K562 (cell line): Measurements from ENCODE around the gene DEPP1. TPM values are rescaled to one million over a fixed set of nuclear protein-coding genes. Genes with fewer than 3 reads are reported as not detected.

ENCODE experiments used
- ATAC-seq: fragments of 200-7000 bp; cut with Tn5 transposase; 3 replicates; pipeline ENCODE4 v1.9.1; 2020; ENCODE audit warnings: moderate library complexity
- BruUV-seq: library from RNA; stranded (reverse); fragments of 400-500 nt; replicated peaks from 2 replicates; lab custom pipeline; 2021; lab: Mats Ljungman, UMichigan
- CTCF ChIA-PET: fragments of 300-600 bp; formaldehyde crosslinking; extraction: SDS; loops from one replicate; lab custom pipeline; 2021; ENCODE audit warnings: low intra/inter-chr PET ratio; lab: Yijun Ruan, JAX
- POLR2A ChIA-PET: fragments of 300-600, 350-650 bp; sonication (Branson Sonifier 250); formaldehyde crosslinking; extraction: SDS; loops from one replicate; lab custom pipeline; 2021; ENCODE audit warnings: antibody characterized with exemption, inconsistent platforms; lab: Yijun Ruan, JAX
- DNase-seq, 4 experiments: peaks; one replicate each; pipeline versions ENCODE4 v3.0.0 to v3.0.0-alpha.2; 2011 to 2018; ENCODE audit warnings: low spot score in 3 of 4, mixed read lengths in 3 of 4; ENCODE audit errors: extremely low read depth in 1 of 4
- FAIRE-seq: peaks from 2 replicates; lab custom pipeline; 2011; peaks lifted over from hg19 to GRCh38; lab: Jason Lieb, UNC
- H2AFZ ChIP-seq: 2 replicates; pipeline ENCODE4 v1.6.0; 2011; ENCODE audit warnings: low read depth, low read length, control low read depth, inconsistent platforms
- H3K27ac ChIP-seq: fragments of 200-600 bp; 3 replicates; pipeline ENCODE4 v1.8.0; 2011; ENCODE audit warnings: low read depth, mild to moderate bottlenecking, control low read depth, inconsistent platforms, low read length, moderate library complexity, mixed read lengths; ENCODE audit errors: extremely low read depth
- H3K27me3 ChIP-seq, 2 experiments: fragments of 300-600 bp in 1 of 2; 2 replicates in 1 of 2; 3 replicates in 1 of 2; pipeline versions ENCODE4 v1.6.0 to v1.8.0; 2011; ENCODE audit warnings: inconsistent platforms in 2 of 2, low read length in 2 of 2, mild to moderate bottlenecking in 1 of 2, mixed read lengths in 1 of 2, moderate library complexity in 1 of 2; ENCODE audit not compliant: control insufficient read depth in 2 of 2, insufficient read depth in 2 of 2
- H3K36me3 ChIP-seq: fragments of 300-600 bp; 3 replicates; pipeline ENCODE4 v1.8.0; 2011; ENCODE audit warnings: mild to moderate bottlenecking, low read length, inconsistent platforms; ENCODE audit not compliant: control insufficient read depth, insufficient read depth
- H3K4me1 ChIP-seq, 2 experiments: fragments of 200-600 bp in 1 of 2; replicated peaks in 1 of 2; 2 replicates in 1 of 2; 3 replicates in 1 of 2; pipeline versions ENCODE4 v1.5.1 to v1.8.0; 2011; ENCODE audit warnings: inconsistent platforms in 2 of 2, low read length in 2 of 2, mild to moderate bottlenecking in 1 of 2, mixed read lengths in 1 of 2, moderate library complexity in 1 of 2; ENCODE audit not compliant: control insufficient read depth in 2 of 2, insufficient read depth in 2 of 2
- H3K4me2 ChIP-seq: 2 replicates; pipeline ENCODE4 v1.6.1; 2011; ENCODE audit warnings: low read length, control low read depth, inconsistent platforms, mixed read lengths; ENCODE audit not compliant: insufficient read depth
- H3K4me3 ChIP-seq: fragments of 200-600 bp; sonication (generic), shearing (Covaris generic); 2 replicates; pipeline ENCODE4 v1.5.1; 2016; ENCODE audit warnings: control low read depth, inconsistent platforms
- H3K79me2 ChIP-seq: fragments of 200-600 bp; 3 replicates; pipeline ENCODE4 v1.8.0; 2011; ENCODE audit warnings: low read length, inconsistent platforms; ENCODE audit not compliant: control insufficient read depth, insufficient read depth
- H3K9ac ChIP-seq, 2 experiments: 2 replicates each; pipeline versions ENCODE4 v1.6.0 to v1.6.1; 2011; ENCODE audit warnings: low read depth in 2 of 2, low read length in 2 of 2, control low read depth in 1 of 2, inconsistent platforms in 1 of 2, mild to moderate bottlenecking in 1 of 2, mixed read lengths in 1 of 2; ENCODE audit not compliant: insufficient read depth in 1 of 2
- H3K9me1 ChIP-seq: one replicate; pipeline ENCODE4 v1.6.0; 2011; ENCODE audit warnings: inconsistent platforms, mild to moderate bottlenecking, low read length, moderate library complexity; ENCODE audit not compliant: control insufficient read depth, insufficient read depth
- H3K9me3 ChIP-seq: replicated peaks from 2 replicates; pipeline ENCODE4 v1.5.1; 2011; ENCODE audit warnings: low read depth, low read length, inconsistent platforms; ENCODE audit not compliant: control insufficient read depth, insufficient read depth
- H4K20me1 ChIP-seq: replicated peaks from 2 replicates; pipeline ENCODE4 v1.6.1; 2011; ENCODE audit warnings: low read length, inconsistent platforms, mixed read lengths; ENCODE audit not compliant: control insufficient read depth, insufficient read depth
- CBX1 ChIP-seq: sonication (generic); IDR thresholded peaks from 2 replicates; pipeline ENCODE4 v1.6.1; 2016; ENCODE audit warnings: antibody characterized with exemption, low read depth, mild to moderate bottlenecking
- EP400 ChIP-seq: fragments of 450-650 bp; IDR thresholded peaks from 2 replicates; pipeline ENCODE4 v1.6.1; 2017; ENCODE audit warnings: antibody characterized with exemption, mild to moderate bottlenecking, moderate library complexity
- RHOXF2B ChIP-seq: fragments of 250-450 bp; sonication (Bioruptor Pico); conservative IDR thresholded peaks from 2 replicates; pipeline ENCODE4 v1.5.1; 2021
- SIN3A ChIP-seq, 2 experiments: fragments of 150-350 bp in 1 of 2; IDR thresholded peaks; 2 replicates each; pipeline ENCODE4 v1.6.1; 2011 to 2016; ENCODE audit warnings: borderline replicate concordance in 2 of 2, low read depth in 2 of 2, low read length in 2 of 2, mild to moderate bottlenecking in 2 of 2, moderate library complexity in 2 of 2; ENCODE audit not compliant: control insufficient read depth in 1 of 2
- SMARCE1 ChIP-seq: fragments of 450-650 bp; IDR thresholded peaks from 2 replicates; pipeline ENCODE4 v1.7.1; 2016; ENCODE audit warnings: mild to moderate bottlenecking
- ZNF76 ChIP-seq: fragments of 250-450 bp; sonication (Bioruptor Pico); IDR thresholded peaks from 2 replicates; pipeline ENCODE4 v1.4.0; 2020; ENCODE audit warnings: mild to moderate bottlenecking, moderate library complexity, borderline replicate concordance
- WGBS: fragments of 100-300 bp; shearing (Covaris generic); methylation state at CpG from one replicate; pipeline ENCODE4 v1.1.6; 2016; ENCODE audit warnings: low coverage, mixed read lengths; ENCODE audit not compliant: insufficient coverage; ENCODE audit errors: missing lambda C conversion rate; 5-methylcytosine and 5-hydroxymethylcytosine counted together
- in situ Hi-C: fragments of 300-500 bp; cut with MboI; formaldehyde crosslinking; loops from 4 replicates; pipeline ENCODE4 v1.15.0; 2018; ENCODE audit warnings: inconsistent platforms, mixed read lengths
- intact Hi-C: fragments of 100-400 bp; cut with micrococcal nuclease; formaldehyde crosslinking; loops from 2 replicates; pipeline ENCODE4 v1.14.2; 2022
- polyA plus RNA-seq, 8 experiments: library from polyadenylated mRNA; depleted of rRNA in 4 of 8; stranded (reverse) in 5 of 8; unstranded in 3 of 8; fragments of >200 nt; fragmentation: Nextera tagmentation in 2 of 8; fragmentation: Illumina TruSeq in 1 of 8; extraction: Ambion mirVana in 2 of 8; extraction: Trizol in 1 of 8; gene quantifications; 2 replicates each; pipeline versions ENCODE4 v1.2.1 to v1.2.3, GENCODE V29; 2011 to 2014; ENCODE audit warnings: inconsistent platforms in 1 of 8, missing spikeins in 1 of 8
- total RNA-seq, 7 experiments: library from RNA; depleted of rRNA in 6 of 7; stranded (reverse); fragments of >200 nt in 6 of 7; fragmentation: Illumina TruSeq in 2 of 7; extraction: Trizol in 2 of 7; gene quantifications; 2 replicates each; pipeline versions ENCODE4 v1.2.1 to v1.2.3, GENCODE V29; 2011 to 2021; ENCODE audit warnings: low replicate concordance in 1 of 7

The DEPP1 gene
- total and polyA plus RNA-seq, 9 of the 15 experiments (the other 6 are each of a cell fraction or from before 2014, with no cell fraction given), result 0.04 to 0.54 (median 0.20) TPM; not detected in 1

DNA sequence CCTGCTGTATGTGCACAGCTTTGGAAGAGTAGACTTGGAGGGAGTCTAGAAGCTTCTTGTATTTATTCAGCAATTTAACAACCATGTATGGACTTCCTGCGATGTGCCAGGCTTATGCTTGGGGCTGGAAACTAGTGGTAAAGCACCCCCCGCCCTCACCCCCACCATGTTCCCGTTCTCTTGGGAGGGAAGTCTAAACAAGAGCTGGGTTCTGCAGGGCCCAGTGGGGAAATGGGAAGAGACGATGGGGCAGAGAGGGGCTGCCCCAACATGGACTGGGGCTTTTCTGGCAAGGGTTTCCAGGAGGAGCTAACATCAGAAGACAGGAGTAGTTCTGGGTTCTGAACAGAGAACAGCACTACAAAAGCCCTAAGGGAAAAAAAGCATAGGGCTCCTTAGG, 11.0 kb downstream of the DEPP1 start:
- WGBS, result 23% methylated on average over 4 of the region's 4 CpGs
- Histone ChIP-seq H3K4me1 (peaks cover 5 to 7% of the 10 kb centered on the region in 2 experiments; a peak in 4 of 5 replicates), H3K4me3 (no peak overlapping the region), H3K79me2 (no peaks in the 10 kb centered on the region), H3K36me3 (no peaks in the 10 kb centered on the region), H3K9ac (no peak overlapping the region), H3K9me3 (no peaks in the 10 kb centered on the region), H4K20me1 (no peaks in the 10 kb centered on the region), H3K27ac (no peak overlapping the region), H3K4me2 (no peak overlapping the region), H3K27me3 (peaks cover 0 to 27% of the 10 kb centered on the region in 2 experiments; a peak in 2 of 5 replicates), H2AFZ (peak overlapping the region; percentile 81; the same call in 1 of the 2 replicates), H3K9me1 (no peaks in the 10 kb centered on the region)
- CTCF ChIA-PET, result no interaction called here
- POLR2A ChIA-PET, result interaction anchor here (1.3 kb wide), 1 partner anchor 18 kb away, joined by 3 read pairs; no protein-coding TSS in a partner anchor
- intact Hi-C loops, result no loop called here
- BruUV-seq, result no TSS peak
- in situ Hi-C loops, result no loop called here
- FAIRE-seq, result no peak
- no peak for DNase-seq
- TF ChIP-seq EP400 (no peak), RHOXF2B (CRISPR knock-in tag) (no peak), SIN3A (IDR thresholded peaks at IDR 0.05; ENCODE audit: borderline replicate concordance in 2 of 2, control insufficient read depth in 1 of 2, low read depth in 2 of 2, low read length in 2 of 2) (no peak), SMARCE1 (no peak), CBX1 (no peak), ZNF76 (no peak)
- ATAC-seq, result no peak
